ENCODE results near the gene TSPAN11.

GRCh38 chr12:30990316-30990715 lies 63.8 kb downstream of the TSPAN11 start:
- no peak for TF ChIP-seq CTCF (IDR thresholded peaks at IDR 0.05)
- TF ChIP-seq EZH2 (IDR thresholded peaks at IDR 0.05; ENCODE audit: borderline replicate concordance, insufficient read depth, low read depth, low read length, poor library complexity, severe bottlenecking), result no peak
